Activated CD4-positive, CD25-positive, alpha-beta regulatory T cell treated with anti-CD3 and anti-CD28 coated beads, Interleukin-2, amount 50 U/mL, for 16 hours (primary cell): ENCODE measurements around the gene AEN.

Experiments
- DNase-seq: peaks from one replicate; pipeline ENCODE4 v3.0.0-alpha.2; 2020; ENCODE audit warnings: low read depth, low spot score

Gene AEN

GRCh38 chr15:88649753-88650551 lies 28.8 kb downstream of the AEN start:
- no peak for DNase-seq

DNA sequence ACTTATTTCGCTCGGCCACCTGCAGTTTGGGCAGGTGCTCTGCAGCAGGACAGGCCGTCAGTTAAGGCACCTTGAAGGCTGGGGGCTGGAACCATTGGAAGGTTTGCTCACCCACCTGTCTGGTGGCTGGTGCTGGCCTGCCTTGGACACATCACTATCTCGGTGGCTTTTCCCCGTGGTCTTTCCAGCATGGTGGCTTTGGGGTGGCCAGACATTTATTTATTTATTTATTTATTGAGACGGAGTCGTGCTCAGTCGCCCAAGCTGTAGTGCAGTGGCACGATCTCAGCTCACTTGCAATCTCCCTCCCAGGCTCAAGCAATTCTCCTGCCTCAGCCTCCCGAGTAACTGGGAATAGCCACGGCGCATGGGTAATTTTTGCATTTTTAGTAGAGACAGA lies 29.4 kb downstream of the AEN start:
- DNase-seq: no peak

DNA sequence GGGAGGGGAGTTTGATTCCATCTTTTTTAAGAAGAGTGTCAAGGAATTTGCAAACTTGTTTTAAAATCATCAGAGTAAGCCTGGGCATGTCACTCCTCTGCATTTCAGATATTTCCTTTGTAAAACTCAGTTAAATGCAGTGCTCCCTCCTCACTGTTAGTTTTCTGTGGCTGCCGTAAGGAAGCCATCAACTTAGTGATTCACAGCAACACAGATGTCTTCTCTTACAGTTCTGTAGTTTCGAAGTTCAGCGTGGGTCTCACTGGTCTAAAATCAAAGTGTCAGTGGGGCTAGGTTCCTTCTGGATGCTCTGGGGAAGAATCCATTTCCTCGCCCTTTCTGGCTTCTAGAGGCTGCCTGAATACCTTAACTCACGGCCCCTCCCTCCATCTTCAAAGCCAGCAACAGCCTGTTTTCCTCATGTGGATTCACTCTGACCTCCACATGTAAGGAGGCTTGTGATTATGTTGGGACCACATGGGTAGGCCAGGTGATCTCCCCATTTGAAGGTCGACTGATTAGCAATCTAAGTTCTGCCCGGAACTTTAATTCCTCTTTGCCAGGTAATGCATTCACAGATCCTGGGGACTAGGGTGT lies 30.1 kb downstream of the AEN start:
- no peak for DNase-seq

GRCh38 chr15:88651971-88652370 lies 30.8 kb downstream of the AEN start:
- DNase-seq: no peak

DNA sequence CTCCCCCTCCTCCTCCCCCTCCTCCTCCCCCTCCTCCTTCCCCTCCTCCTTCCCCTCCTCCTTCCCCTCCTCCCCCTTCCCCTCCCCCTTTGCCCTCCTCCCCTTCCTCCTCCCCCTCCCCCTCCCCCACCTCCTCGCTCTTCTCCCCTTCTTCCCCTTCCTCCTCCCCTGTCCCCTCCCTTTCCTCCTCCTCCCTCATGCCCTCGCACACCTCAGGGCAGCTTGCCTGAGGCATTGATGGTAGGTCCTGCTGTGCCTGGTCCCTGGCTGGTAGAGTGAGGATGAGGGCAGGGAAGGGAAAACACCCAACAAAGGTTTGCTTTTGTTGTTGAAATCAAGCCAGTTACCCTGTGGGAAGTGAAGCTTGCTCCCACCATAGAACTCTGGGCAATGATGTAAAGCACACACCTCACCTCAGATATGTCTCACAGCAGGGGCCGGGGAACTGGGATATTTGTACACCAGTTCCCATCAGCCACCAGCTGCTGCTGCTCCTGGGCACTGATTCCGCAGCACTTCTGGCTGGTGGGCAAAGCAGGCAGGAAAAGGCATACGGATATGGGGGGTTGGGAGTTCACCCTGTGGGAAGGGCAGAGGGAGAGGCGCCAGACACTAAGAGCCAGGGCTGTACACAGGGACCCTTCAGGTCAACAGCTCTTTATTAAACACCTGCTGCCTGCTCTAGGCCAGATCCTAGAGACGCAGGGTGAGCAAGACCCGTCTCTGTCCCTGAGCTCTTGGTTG lies 31.5 kb downstream of the AEN start:
- DNase-seq: no peak

DNA sequence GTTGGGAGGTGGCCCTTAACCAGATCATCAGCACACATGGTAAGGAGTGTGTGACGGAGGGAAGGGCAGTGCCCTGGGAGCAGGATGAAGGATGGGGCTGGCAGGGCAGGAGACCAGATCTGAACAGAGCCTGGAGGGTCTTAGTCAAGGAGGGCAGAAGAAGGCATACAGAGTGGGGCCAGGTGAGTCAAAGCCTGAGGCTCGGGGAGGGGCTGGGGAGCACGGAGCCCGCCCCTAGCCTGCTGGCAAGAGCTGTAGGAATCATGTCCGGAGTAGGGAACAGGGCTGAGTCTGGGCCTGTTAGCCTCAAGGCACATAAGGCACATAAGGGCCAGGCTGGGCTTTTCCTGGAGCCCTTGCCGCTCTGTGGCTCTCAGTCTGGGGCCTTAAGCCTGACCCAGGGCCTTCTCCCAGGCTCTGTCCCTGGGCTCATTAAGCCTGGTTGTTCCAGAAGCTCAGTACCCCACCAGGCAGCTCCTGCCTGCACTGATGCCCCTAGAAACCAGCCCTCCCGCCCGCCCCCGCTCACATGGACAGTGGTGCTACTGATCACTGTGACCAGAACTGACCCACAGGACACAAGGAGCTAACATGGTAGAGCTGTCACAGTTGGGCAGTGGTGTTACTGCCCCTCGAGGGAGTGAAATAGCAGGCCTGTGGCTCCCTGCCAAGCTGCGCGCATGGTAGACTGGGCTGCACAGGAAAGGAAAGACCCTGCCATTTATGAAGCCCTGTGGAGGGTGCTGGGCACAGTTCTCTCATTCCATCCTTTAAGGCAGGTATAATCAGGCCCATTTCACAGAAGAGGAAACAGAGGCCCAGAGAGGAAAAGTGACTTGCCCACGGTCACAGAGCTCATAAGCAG lies 32.3 kb downstream of the AEN start:
- no peak for DNase-seq

DNA sequence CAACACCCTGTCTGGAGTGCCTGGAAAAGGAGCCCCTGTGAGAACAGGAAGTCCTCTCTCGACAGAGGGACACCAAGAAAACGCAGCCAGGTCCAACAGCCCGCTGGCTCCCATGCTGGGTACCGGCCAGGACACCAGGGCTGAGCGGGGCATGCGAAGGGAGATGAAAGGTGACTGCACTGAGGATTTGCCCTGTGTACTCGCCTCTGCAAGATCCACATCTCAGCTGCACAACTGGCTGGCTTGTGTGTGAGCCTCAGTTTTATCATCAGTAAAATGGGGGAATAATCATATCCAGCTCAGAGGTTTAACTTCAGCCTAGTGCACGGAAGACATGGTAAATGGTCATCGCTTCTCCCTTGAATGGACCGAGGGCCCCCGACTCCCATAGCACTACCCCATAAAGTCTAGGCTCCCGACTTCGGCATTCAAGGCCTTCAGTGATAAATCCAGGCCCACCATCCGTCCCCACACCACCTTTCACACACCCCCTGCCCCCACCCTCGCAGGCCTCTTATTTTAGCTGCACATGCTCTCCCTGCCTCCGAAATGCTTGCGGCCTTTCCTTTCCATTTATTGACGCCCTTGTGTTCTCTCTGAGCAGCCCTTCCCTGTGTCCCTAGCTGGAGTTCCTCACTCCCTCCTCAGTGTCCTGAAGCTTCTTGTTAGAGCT lies 33.4 kb downstream of the AEN start:
- DNase-seq: no peak

GRCh38 chr15:88655103-88655553 lies 34.0 kb downstream of the AEN start:
- no peak for DNase-seq

DNA sequence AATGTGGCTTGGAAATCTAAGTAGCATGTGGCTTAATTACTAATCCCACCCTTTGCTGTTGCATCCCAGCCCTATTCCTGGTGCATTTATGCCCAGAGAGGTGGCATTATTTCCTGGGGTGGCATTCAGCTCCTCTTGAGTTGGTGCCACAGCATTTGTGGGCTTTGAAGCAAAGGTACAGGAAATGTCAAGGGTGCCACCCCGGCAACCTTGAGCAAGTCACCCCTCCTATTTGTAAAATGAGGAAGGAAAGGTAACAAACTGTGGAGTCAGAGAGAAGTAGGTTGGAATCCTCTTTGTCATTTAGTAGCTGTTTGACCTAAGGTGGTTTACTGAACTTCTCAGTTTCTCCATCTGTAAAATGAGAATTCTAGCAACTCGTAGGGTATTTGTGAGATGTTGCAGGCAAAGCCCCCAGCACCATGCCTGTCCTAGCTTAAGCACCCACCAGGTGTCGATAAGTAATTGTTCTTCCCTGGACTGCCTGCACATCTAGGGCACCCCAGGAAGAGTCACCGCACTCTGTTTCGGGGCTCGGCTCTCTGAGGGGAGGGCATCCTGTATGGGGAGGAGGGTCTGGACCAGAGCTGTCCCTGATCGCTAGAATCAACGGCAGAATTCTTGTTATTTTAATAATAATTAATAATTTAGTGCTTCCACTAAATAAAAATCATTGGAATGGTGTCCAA lies 34.8 kb downstream of the AEN start:
- DNase-seq: no peak

DNA sequence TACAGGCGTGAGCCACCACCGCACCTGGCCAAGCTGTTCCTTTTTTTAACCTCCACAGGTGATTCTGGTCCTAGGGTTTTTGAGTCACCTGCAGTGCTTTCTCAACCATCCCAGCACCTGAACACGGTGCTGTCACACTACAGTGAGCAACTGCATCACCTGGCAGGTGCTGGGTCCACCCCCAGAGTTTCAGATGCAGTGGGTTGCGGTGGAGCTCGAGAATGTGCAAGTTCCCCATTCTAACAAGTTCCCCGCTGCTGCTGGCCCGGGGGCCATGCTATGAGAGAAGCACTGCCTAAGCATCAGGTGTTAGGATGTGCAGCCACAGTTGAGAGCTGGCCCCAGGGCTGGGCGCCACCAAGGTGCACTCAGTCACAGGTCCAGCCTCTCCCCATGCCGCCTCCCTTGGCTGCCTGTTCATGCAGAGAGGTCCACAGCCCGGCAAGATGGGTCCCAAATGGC lies 35.7 kb downstream of the AEN start:
- DNase-seq: no peak

DNA sequence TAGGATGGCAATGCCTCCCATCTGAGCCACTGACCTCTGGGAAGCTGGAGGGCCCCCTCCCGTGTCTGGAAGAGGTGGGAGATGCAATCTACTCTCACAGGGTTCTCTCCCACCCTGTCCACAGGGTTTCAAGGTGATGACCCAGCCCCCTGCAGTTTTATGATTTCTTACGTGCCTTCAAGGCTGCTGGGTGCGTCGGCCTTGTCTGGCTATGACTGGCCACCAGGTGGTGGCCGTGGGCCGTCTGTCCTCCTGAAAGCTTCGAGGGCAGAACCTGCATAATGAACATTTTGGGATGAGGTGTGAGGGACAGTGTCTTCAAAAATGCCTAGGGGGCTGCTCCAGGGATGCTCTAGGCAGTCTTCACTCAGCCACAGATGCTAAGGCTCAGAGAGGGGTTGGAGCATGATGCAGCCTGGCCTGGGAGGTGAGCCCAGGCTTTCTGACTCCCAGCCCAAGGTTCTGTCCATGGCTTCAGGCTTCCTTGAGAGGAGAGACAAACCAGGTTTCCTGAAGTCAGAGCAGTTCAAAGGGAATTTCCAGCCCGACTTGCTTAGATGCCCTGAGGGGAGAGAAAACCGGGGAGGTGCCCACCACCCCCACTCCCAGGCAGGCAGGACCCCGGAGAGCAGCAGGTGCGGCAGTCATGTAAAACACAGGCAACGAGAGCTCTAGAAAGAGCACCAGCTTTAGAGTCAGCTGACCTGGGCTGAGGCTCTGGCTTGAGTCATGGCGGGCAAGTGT lies 36.4 kb downstream of the AEN start:
- no peak for DNase-seq

GRCh38 chr15:88658070-88658965 lies 37.2 kb downstream of the AEN start:
- no peak for DNase-seq

- DNase-seq: no peak
These were observed 38.1 kb downstream of the AEN start for GRCh38 chr15:88658972-88659931.

DNA sequence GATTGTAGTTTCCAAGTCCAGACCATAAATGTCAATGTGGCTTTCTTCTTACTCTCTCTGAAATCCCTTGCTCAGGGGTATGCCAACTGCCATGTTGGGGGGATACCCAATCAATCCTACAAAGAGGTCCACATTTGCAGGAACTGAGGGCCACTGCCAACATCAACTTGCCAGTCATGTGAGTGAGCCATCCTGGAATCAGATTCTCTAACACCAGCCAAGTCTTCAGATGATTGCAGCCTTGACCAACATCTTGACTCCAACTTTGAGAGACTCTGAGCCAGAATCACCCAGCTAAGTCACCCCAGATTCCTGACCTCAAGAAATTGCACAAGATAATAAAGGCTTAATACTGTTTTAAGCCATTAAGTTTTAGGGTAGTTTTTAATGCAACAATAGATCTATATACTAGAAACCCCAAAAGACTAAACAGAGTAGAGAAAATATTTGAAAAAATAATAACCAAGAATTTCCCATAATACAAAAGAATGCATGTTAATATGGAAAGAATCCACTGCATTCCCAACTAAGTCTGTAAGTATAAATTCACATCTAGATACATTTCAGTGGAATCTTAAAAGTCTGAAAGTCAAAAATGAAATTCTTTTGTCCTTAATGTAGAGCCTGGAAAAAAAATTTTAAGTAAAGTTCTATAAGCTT lies 40.0 kb downstream of the AEN start:
- DNase-seq: no peak

DNA sequence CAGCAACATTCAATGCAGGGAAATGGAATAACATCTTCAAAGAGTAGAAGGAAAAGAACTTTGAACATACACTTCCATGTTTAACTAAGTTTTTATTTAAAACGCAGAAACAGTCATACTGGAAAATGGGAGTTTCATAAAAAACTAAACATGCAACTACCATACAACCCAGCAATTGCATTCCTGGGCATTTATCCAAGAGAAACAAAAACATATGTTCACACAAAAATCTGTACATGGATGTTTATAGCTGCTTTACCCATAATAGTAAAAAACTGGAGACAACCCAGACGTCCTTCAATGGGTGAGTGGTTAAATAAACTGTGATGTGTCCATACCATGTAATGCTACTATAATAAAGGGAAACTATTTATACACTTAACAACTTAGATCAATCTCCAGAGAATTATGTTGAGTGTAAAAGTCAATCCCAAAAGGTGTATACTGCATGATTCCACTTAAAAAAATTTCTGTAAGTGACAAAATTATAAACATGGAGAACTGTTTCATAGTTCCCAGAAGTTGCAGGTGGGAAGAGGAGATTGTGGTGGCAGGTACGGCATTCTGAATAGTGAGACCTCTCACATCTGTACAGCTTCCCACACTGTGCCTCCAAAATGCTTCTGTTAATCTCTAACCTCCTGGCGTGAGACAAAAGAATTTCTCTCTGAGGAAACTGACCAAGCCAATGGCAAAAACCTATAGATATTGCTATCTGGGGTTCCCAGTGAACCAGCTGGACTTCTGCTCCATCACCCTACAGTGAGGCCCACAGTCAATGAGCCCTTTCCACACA lies 40.8 kb downstream of the AEN start:
- no peak for DNase-seq

GRCh38 chr15:88663141-88663621 lies 42.0 kb downstream of the AEN start:
- DNase-seq: no peak
